ENCODE data around the gene MOB3B. TPM values are rescaled to one million over a fixed set of nuclear protein-coding genes. Genes with fewer than 3 reads are reported as not detected.

The MOB3B gene
- total RNA-seq, 1 donor from 2014 or later, result 14.0 TPM

DNA sequence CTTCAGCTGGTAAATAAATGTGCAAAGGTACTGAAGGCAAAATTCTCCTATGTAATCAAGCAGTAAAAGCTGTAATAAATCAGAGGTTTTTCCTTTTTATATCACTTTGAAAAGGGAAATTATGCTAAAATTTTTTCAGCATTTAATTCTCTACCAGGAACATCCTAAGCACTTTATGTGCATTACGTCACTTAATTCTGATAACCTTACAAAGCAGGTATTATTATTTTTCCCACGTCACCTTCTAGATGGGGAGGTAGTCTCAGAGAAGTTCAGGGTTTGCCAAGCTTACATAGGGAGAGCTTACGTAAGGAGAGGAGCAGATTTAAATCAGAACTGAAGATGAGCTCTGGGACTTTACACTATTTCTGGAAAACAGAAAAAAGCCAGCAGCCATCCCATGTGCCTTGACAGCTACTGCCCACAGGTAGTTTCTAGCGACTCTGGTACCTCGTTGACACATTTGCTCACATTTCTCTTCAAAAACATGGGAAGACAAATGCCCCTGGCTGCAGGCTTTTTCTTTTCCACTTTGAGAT lies 84.5 kb downstream of the MOB3B start:
- peaks cover 22% of the 10 kb centered on the region for H4K20me1 ChIP-seq (ENCODE audit: low read depth)
- no peak overlapping the region for H3K4me3 ChIP-seq
- DNase-seq (ENCODE audit: low spot score), result no peak
- H3K9ac ChIP-seq, result no peak overlapping the region
- H3F3A ChIP-seq (ENCODE audit: low read depth), result peaks cover 15% of the 10 kb centered on the region
- Mint-ChIP-seq H3K27ac (no peak overlapping the region), H3K36me3 (peaks cover 9% of the 10 kb centered on the region), H3K9me3 (peaks cover 4% of the 10 kb centered on the region), H3K27me3 (ENCODE audit: insufficient read depth, low read depth) (no peaks in the 10 kb centered on the region), H3K4me3 (no peak overlapping the region), H3K4me1 (peaks cover 34% of the 10 kb centered on the region)
- peaks cover 84% of the 10 kb centered on the region for H3K79me2 ChIP-seq (ENCODE audit: low read depth)
- peak overlapping the region; percentile 59 for H3K27ac ChIP-seq
- H3K4me1 ChIP-seq, result peaks cover 39% of the 10 kb centered on the region
- H3K9me3 ChIP-seq (ENCODE audit: low read depth), result no peaks in the 10 kb centered on the region
- no peaks in the 10 kb centered on the region for H3K27me3 ChIP-seq
- H3K36me3 ChIP-seq, result no peaks in the 10 kb centered on the region
- no peak overlapping the region for H2AFZ ChIP-seq (replicated peaks)
- TF ChIP-seq EZH2phosphoT487 (IDR thresholded peaks at IDR 0.05) (no peak), EZH2 (IDR thresholded peaks at IDR 0.05) (no peak)
- TF ChIP-seq, protein P1, sequence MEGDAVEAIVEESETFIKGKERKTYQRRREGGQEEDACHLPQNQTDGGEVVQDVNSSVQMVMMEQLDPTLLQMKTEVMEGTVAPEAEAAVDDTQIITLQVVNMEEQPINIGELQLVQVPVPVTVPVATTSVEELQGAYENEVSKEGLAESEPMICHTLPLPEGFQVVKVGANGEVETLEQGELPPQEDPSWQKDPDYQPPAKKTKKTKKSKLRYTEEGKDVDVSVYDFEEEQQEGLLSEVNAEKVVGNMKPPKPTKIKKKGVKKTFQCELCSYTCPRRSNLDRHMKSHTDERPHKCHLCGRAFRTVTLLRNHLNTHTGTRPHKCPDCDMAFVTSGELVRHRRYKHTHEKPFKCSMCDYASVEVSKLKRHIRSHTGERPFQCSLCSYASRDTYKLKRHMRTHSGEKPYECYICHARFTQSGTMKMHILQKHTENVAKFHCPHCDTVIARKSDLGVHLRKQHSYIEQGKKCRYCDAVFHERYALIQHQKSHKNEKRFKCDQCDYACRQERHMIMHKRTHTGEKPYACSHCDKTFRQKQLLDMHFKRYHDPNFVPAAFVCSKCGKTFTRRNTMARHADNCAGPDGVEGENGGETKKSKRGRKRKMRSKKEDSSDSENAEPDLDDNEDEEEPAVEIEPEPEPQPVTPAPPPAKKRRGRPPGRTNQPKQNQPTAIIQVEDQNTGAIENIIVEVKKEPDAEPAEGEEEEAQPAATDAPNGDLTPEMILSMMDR (IDR thresholded peaks at IDR 0.05), result no peak
- peak overlapping the region; percentile 65 for H3K4me2 ChIP-seq

DNA sequence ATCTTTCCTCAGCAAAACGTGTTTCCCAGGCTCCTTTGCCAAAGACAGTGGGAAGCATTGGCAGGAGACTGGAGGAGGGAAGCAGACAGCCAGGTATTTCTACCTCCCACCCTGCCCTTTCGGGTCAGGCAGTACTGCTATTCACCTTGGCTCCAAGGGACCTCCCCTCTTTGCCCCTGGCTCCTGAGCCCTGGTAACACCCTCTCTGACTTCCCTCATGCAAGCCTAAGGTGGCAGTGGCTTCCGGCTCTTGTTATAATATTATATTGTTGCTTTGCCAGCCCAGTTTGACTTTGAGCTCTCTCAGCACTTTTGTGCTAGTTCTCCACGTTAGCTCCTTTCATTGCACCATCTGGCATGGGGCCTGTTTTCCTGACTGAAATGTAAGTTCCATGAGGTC lies 87.2 kb downstream of the MOB3B start:
- no peak for DNase-seq (ENCODE audit: low spot score)
- Histone ChIP-seq H3K4me1 (peaks cover 43% of the 10 kb centered on the region), H3K4me2 (no peak overlapping the region), H3K9me3 (ENCODE audit: low read depth) (no peaks in the 10 kb centered on the region), H3F3A (ENCODE audit: low read depth) (peaks cover 15% of the 10 kb centered on the region), H3K36me3 (no peaks in the 10 kb centered on the region), H4K20me1 (ENCODE audit: low read depth) (peaks cover 27% of the 10 kb centered on the region), H3K27ac (no peak overlapping the region), H3K4me3 (no peak overlapping the region), H3K9ac (no peak overlapping the region), H3K79me2 (ENCODE audit: low read depth) (peaks cover 60% of the 10 kb centered on the region), H3K27me3 (no peaks in the 10 kb centered on the region), H2AFZ (replicated peaks) (no peak overlapping the region)
- peaks cover 4% of the 10 kb centered on the region for H3K36me3 Mint-ChIP-seq
- TF ChIP-seq, protein P1 (IDR thresholded peaks at IDR 0.05), result no peak
- TF ChIP-seq EZH2 (IDR thresholded peaks at IDR 0.05) (no peak), EZH2phosphoT487 (IDR thresholded peaks at IDR 0.05) (no peak)
- H3K4me3 Mint-ChIP-seq, result no peak overlapping the region
- no peaks in the 10 kb centered on the region for H3K27me3 Mint-ChIP-seq (ENCODE audit: insufficient read depth, low read depth)
- H3K4me1 Mint-ChIP-seq, result peaks cover 39% of the 10 kb centered on the region
- no peak overlapping the region for H3K27ac Mint-ChIP-seq
- peaks cover 4% of the 10 kb centered on the region for H3K9me3 Mint-ChIP-seq

DNA sequence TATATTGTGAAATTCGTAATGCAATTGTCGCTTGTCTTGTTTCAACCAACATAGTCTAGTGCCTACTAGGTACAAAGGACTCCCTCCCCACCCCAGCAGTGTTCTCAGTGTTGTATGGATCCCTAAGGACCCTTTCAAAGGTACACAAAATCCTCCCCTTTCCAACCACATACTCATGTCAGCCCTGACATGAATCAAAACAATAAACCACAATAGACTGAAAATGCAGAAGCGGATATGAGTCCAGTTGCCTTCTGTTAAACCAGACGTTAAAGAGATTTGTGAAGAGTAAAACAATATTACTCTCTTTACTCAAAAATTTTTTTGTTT lies 87.9 kb downstream of the MOB3B start:
- Histone ChIP-seq H3K9ac (no peak overlapping the region), H3K27me3 (no peaks in the 10 kb centered on the region), H3K4me3 (no peak overlapping the region), H3K36me3 (no peaks in the 10 kb centered on the region), H3K79me2 (ENCODE audit: low read depth) (peaks cover 53% of the 10 kb centered on the region), H3K4me2 (no peak overlapping the region), H3K4me1 (peaks cover 37% of the 10 kb centered on the region), H4K20me1 (ENCODE audit: low read depth) (peaks cover 21% of the 10 kb centered on the region), H3K27ac (no peak overlapping the region), H2AFZ (replicated peaks) (no peak overlapping the region), H3K9me3 (ENCODE audit: low read depth) (no peaks in the 10 kb centered on the region), H3F3A (ENCODE audit: low read depth) (peaks cover 15% of the 10 kb centered on the region)
- H3K4me3 Mint-ChIP-seq, result no peak overlapping the region
- DNase-seq (ENCODE audit: low spot score), result no peak
- peaks cover 4% of the 10 kb centered on the region for H3K9me3 Mint-ChIP-seq
- H3K27ac Mint-ChIP-seq, result no peak overlapping the region
- peaks cover 39% of the 10 kb centered on the region for H3K4me1 Mint-ChIP-seq
- TF ChIP-seq EZH2phosphoT487 (IDR thresholded peaks at IDR 0.05) (no peak), EZH2 (IDR thresholded peaks at IDR 0.05) (no peak)
- TF ChIP-seq, protein P1 (IDR thresholded peaks at IDR 0.05), result no peak
- peaks cover 4% of the 10 kb centered on the region for H3K36me3 Mint-ChIP-seq
- no peaks in the 10 kb centered on the region for H3K27me3 Mint-ChIP-seq (ENCODE audit: insufficient read depth, low read depth)
